HG03280 (cell line): ENCODE results near the gene C5orf58.

Experiments
- ATAC-seq: cut with Tn5 transposase; IDR thresholded peaks from one replicate; pipeline ENCODE4 v1.9.1; 2021; ENCODE audit warnings: mild to moderate bottlenecking, moderate library complexity; ENCODE audit not compliant: unreplicated experiment

The C5orf58 gene

DNA sequence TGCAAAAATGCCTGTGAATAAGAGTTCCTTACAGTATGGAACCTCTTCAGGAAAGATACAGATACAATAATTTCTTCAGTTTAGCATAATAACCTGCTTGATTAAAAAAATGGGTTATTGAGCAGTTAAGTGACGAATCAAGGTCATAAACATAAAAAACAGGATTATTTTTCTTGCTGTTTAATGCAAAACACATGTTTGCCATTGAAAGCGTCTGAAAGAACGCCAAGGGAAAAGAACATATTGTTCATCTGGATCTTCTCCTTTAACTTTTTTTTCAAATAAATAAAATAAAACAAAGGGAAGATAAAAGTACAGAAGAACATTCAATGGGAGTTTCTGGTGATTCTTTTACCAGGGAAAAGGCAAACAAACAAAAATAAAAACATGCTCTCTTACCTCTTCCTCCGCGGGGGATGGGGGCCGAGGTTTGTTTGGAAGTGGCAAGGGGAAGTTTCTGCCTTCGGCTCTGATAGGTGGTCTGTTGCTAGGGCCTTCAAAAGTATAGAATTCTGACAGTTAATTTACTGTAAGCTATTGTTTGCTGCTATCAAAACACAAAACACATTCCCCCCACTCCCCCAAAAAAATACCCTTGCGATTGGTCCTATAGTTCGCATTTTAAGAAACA lies 20.1 kb downstream of the C5orf58 start:
- ATAC-seq = no peak

- ATAC-seq = peak; percentile 98
Observed at GRCh38 chr5:170254056-170254455, 21.3 kb downstream of the C5orf58 start.

GRCh38 chr5:170256571-170256970 lies 23.8 kb downstream of the C5orf58 start:
- ATAC-seq = no peak

GRCh38 chr5:170257370-170257769 lies 24.6 kb downstream of the C5orf58 start:
- no peak for ATAC-seq

DNA sequence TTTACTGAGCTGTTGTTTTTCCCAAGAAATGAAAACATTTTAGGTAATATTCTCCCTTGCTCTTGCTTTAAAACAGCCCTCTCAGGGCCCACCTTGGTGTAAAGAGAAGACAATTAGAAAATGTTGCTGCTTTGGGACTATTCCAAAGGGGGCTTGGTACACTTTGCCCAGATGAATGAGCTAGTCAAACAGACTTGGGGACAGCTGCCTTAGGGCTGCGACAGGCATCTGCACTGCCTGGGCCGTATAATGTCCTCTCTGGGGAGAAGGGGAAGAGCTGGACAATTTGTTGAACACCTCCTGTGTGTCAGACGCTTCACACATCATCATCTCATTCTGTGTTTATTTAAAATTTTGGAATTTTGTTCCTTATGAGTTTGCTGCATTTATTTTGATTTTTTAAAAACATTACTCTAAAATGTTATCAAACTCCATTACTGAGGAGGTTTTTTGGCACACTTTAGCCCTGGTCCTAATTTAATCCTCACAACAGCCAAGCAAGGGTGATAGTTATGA lies 28.8 kb downstream of the C5orf58 start:
- ATAC-seq = no peak

- no peak for ATAC-seq
Observed at GRCh38 chr5:170262061-170263045, 29.6 kb downstream of the C5orf58 start.

- ATAC-seq = no peak
Observed at GRCh38 chr5:170263906-170264305, 31.1 kb downstream of the C5orf58 start.

DNA sequence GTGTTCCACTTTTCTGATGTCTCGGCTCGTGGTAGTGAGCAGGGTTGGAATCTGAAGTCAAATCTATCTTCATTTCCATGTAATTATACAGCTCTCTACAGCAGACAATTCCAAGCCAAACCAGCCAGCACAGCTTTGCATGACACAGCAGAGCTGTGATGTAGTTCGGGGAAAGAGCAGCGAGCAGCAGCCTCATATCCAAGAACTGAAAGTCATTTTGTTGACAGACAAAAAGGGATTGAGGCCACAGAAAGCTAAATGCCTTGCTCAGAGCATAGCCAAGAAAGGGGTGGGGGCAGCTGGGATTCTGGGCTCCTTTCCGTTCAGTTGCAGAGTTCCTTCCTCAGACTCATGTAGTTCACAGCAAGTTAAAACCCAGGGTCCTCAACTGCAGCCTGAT lies 32.7 kb downstream of the C5orf58 start:
- ATAC-seq = no peak

GRCh38 chr5:170266570-170267381 lies 34.0 kb downstream of the C5orf58 start:
- no peak for ATAC-seq

DNA sequence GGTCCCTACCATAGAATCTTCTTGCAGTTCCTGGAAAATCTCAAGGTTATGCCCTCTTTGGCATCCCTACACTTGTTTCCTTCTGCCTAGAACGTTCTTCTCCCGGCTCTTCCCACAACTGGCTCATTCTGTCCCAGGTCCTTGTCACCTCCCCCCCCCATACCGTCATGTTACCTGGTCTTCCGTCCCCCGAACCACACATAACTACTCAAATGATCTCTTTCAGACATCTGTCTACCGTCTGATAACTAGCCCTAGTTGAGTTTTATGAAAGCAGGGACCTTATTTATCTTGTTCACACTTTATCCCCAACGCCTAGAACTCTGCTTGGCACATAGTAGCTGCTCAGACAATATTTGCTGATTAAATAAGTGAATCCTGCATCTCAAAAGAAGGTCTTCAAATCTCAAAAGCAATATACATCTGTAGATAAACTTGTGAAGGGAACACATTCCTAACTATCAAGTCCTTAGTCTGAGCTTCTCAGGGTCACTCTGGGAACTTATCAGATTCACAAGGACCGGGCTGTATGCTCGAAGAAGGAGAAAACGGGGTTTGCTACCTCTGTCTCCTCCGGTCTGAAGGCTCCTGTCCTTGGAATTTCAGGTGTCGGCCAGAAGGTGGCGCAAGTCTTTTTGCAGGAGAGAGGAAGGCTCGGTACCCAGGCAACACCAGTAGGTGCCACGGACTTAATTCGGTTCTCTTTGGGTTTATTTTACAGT lies 34.8 kb downstream of the C5orf58 start:
- ATAC-seq = peak; percentile 86

GRCh38 chr5:170268153-170268689 lies 35.4 kb downstream of the C5orf58 start:
- no peak for ATAC-seq

DNA sequence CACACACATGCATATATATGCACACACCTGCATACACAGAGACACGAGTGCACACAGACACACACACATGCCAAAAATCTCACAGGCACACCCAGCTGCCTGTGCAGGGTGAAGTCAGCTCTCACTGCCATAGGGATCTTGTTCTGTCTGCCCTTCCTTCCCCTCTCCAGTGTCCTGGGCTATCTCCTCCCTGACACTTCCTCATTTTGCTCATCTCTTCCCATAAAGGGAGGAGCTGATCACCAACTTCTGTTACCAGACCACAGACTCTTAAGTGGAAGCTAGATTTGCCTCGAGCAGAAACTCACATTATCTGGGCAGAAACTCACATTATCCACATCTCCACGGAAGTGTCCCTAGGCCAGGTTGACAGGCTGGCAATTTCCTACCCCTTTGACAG lies 36.1 kb downstream of the C5orf58 start:
- no peak for ATAC-seq

DNA sequence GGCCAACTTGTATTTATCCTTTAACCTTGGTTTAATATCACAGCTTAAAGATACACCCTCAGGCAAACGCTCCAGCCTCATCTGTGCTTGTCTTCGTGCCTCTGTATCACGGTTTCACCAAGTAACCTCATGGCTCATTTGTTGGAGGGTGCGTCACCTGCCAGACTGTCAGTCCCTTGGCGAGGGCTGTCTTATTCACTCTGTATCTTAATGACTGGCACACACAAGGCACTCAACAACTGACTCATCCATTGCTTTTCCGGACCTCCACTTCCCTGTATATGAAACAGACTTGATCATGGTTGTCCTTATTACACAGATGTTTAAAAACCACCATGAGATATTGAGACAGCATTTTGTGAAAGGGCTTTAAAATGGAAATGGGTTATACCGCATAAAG lies 36.8 kb downstream of the C5orf58 start:
- ATAC-seq = no peak

DNA sequence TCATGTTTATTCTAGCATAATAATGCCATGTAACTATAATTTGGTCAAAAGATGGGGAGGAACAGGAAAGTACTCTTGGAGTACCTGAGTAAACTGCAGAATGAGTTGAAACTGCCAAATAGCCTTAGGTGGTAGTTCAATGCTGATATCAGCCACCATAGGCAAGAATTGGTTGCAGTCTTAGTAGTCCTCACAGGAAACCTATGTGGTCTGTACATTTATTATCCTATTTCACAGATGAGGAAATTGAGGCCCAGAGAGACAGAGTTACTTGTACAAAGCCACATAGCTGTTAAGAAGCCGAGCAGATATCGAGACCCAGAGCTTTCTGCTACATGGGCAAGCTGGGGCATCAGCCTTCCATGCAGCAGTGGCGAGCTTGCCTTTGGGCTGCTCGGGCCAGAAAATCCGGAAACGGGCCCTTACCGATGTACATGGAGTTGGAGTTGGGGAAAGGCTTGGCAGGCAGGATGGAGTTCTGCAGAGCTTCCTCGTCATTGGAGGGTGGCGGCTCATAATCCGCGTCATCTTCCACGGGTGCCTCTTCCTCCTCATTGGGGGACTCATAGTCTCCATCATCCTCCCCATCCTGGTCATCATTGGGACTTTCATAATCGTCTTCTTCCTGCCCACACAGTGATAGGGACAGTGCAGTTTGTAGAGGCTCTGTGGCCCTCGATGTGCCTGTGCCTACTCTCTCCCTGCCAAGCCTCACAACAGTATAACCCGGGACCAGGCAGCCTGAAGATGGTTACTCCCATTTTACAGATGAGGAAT lies 37.7 kb downstream of the C5orf58 start:
- no peak for ATAC-seq

- no peak for ATAC-seq
Observed at GRCh38 chr5:170273968-170274710, 41.4 kb downstream of the C5orf58 start.

- ATAC-seq = no peak
Observed at GRCh38 chr5:170275376-170275994, 42.7 kb downstream of the C5orf58 start.

- no peak for ATAC-seq
Observed at GRCh38 chr5:170276140-170276539, 43.4 kb downstream of the C5orf58 start.

DNA sequence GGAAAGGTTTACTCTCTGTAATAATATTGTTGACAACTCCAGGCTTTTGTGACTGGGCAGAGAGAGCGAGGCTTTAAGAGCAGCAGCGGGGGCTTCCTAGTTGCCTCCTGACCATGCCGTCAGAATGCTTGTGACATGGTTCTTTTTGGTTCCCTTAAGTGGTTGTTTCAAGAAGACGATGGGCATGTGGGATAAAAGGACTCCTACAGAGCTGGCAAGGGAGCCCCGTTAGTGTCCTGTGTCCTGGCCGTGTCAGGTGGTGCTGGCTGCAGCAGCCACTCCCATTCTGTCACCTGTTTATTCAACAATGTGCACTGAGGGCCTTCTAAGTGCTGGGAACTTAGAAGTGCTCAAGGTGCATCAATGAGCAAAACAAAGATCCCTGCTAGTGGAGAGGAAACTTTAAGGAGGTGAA lies 45.1 kb downstream of the C5orf58 start:
- ATAC-seq = no peak
